ENCODE results near the gene TARM1.

- no peak for TF ChIP-seq POLR2A (IDR thresholded peaks at IDR 0.05)
- TF ChIP-seq CTCF (IDR thresholded peaks at IDR 0.05) = no peak
Observed at GRCh38 chr19:54041969-54042606, 39.1 kb downstream of the TARM1 start.

Measured in uterus (tissue), 2 donors.